ENCODE data around the gene TRIM63.

DNA sequence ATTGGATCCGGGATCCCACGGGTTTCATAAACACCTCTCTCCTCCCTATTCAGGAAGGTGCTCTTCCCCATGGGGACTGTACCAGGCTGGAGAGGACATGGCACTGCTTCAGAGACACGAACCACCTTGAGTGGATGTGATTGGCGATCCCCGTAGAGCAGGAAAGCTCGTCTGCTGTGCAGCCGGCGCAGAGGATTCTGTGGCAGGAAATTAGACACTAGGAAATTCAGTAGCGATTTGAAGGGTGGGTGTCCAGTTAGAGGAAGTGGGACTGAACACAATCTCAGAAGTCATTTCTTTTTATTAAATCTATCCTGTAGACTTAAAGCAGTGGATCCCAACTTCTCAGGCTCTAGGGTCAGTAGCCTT lies 45.0 kb upstream of the TRIM63 start:
- TF ChIP-seq GATA2 (IDR thresholded peaks at IDR 0.05; ENCODE audit: low read depth, low read length) (no peak), GATA3 (IDR thresholded peaks at IDR 0.05; ENCODE audit: low read depth, low read length) (no peak)
